ENCODE results near the gene NECTIN3.

DNA sequence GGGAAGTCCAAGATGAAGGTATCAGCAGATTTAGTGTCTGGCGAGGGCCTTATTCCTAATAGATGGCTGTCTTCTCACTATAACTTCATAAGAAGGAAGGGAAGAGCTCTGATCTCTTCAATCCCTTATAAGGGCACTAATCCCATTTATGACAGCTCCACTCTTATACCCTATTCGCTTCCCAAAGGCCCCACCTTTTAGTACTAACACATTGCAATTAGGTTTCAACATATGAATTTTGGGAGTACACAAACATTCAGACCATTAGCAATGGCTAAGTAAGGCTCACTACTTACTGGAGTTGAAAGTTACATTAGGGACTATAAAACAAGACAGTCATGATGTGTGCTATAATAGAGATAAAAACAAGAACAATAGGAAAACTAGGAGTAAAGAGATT lies 118.9 kb downstream of the NECTIN3 start:
- TF ChIP-seq, protein P1, sequence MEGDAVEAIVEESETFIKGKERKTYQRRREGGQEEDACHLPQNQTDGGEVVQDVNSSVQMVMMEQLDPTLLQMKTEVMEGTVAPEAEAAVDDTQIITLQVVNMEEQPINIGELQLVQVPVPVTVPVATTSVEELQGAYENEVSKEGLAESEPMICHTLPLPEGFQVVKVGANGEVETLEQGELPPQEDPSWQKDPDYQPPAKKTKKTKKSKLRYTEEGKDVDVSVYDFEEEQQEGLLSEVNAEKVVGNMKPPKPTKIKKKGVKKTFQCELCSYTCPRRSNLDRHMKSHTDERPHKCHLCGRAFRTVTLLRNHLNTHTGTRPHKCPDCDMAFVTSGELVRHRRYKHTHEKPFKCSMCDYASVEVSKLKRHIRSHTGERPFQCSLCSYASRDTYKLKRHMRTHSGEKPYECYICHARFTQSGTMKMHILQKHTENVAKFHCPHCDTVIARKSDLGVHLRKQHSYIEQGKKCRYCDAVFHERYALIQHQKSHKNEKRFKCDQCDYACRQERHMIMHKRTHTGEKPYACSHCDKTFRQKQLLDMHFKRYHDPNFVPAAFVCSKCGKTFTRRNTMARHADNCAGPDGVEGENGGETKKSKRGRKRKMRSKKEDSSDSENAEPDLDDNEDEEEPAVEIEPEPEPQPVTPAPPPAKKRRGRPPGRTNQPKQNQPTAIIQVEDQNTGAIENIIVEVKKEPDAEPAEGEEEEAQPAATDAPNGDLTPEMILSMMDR (IDR thresholded peaks at IDR 0.05; ENCODE audit: low read depth, low read length, missing input control) = no peak
- TF ChIP-seq JUND (IDR thresholded peaks at IDR 0.05) = no peak
- TF ChIP-seq, protein P2, sequence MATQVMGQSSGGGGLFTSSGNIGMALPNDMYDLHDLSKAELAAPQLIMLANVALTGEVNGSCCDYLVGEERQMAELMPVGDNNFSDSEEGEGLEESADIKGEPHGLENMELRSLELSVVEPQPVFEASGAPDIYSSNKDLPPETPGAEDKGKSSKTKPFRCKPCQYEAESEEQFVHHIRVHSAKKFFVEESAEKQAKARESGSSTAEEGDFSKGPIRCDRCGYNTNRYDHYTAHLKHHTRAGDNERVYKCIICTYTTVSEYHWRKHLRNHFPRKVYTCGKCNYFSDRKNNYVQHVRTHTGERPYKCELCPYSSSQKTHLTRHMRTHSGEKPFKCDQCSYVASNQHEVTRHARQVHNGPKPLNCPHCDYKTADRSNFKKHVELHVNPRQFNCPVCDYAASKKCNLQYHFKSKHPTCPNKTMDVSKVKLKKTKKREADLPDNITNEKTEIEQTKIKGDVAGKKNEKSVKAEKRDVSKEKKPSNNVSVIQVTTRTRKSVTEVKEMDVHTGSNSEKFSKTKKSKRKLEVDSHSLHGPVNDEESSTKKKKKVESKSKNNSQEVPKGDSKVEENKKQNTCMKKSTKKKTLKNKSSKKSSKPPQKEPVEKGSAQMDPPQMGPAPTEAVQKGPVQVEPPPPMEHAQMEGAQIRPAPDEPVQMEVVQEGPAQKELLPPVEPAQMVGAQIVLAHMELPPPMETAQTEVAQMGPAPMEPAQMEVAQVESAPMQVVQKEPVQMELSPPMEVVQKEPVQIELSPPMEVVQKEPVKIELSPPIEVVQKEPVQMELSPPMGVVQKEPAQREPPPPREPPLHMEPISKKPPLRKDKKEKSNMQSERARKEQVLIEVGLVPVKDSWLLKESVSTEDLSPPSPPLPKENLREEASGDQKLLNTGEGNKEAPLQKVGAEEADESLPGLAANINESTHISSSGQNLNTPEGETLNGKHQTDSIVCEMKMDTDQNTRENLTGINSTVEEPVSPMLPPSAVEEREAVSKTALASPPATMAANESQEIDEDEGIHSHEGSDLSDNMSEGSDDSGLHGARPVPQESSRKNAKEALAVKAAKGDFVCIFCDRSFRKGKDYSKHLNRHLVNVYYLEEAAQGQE (IDR thresholded peaks at IDR 0.05) = no peak

All from liver (tissue), 3 donors.